Hair follicle dermal papilla cell (primary cell): ENCODE results near the gene SKIDA1. TPM values are rescaled to one million over a fixed set of nuclear protein-coding genes. Genes with fewer than 3 reads are reported as not detected.

Experiments
- small RNA-seq: library from RNA; depleted of rRNA; stranded (forward); fragments of <200 nt; gene quantifications from one replicate; pipeline ENCODE3, GENCODE V24; 2012
- total RNA-seq: library from RNA; depleted of rRNA; stranded (reverse); fragments of >200 nt; gene quantifications from 2 replicates; pipeline ENCODE4 v1.2.3, GENCODE V29; 2012

SKIDA1 gene
- total RNA-seq = 2.4 and 2.8 TPM in 2 replicates

GRCh38 chr10:21525367-21526187 lies at the start of gene SKIDA1:
TSS of gene SKIDA1 (minus strand) at chr10:21525682. CDS start at chr10:21517822, 7,860 bp downstream.

DNA sequence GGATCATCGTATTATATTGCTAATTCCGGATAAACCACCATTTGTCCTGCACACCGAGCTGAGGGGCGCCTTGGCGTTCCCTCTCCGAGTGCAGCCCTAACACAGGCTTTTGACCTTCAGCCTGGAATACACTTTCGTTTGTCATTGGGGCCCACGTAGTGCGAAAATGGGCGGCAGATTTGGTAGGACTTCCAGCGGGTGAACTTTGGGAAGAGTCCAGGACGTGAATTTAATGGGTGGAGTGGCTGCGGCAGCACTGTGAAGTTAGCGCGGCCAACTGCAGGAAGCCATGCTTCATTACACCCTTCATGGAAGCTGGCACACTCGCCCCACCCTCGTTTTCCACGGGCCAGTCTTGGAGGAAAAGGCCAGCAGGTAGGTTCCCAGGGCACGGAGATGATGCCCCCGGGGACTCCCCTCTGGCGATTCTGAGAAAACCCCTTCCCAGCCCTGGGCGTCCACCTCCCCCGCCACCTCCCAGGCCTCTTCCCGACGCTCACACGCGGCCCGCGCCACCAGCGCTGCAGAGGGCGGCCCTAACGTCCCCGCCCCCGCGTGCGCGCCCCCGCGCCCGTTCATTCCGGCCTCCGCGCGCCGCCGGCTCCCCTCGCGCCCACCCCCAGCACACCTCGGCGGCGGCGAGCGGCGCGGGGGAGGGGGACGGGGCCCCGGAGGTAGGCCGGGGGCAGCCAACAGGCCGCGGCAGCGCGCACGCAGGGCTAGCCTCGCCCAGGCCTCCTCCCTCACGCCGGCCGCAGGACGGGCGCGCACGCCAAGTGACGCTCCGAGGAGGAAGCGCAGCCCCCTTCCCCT lies 8.2 kb upstream of the SKIDA1 start, which contains the start of gene MLLT10:
Gene MLLT10, plus strand, starts transcription at position 766 of the 813 bp plus-strand sequence. CDS start 413 bp downstream, outside the sequence.

Small RNA genes lying within 50 kb of the gene (small RNA-seq; reads per million reads assigned to genes)
- gene MIR1915 = not detected
- not detected for gene RF00019
- not detected for gene RNU6-306P

Other genes starting within 250 kb of the SKIDA1 start
- 45.3 TPM in 2 replicates for gene MLLT10, start 8.6 kb upstream of the SKIDA1 start, total RNA-seq